HCT116 (cell line): Measurements from ENCODE around the gene SYNJ2. TPM values are rescaled to one million over a fixed set of nuclear protein-coding genes. Genes with fewer than 3 reads are reported as not detected.

Source experiments
- ATAC-seq: fragments of 200-7000 bp; cut with Tn5 transposase; 2 replicates; pipeline ENCODE4 v1.9.1; 2020; ENCODE audit warnings: mild to moderate bottlenecking, moderate library complexity
- BruUV-seq: library from RNA; stranded (reverse); fragments of 400-500 nt; replicated peaks from 2 replicates; lab custom pipeline; 2021; lab: Mats Ljungman, UMichigan
- CTCF ChIA-PET: fragments of 300-600 bp; sonication (Branson Sonifier 250); formaldehyde crosslinking; loops from one replicate; lab custom pipeline; 2021; ENCODE audit warnings: antibody characterized with exemption; lab: Charles Lee
- POLR2A ChIA-PET: fragments of 300-600, 350-600 bp; sonication (Branson Sonifier 250); formaldehyde crosslinking; loops from one replicate; lab custom pipeline; 2021; ENCODE audit warnings: antibody characterized with exemption; lab: Charles Lee
- RAD21 ChIA-PET, 2 experiments: fragments of 300-600 bp; sonication (Branson Sonifier 250); formaldehyde crosslinking; loops; one replicate each; lab custom pipeline; 2023; ENCODE audit warnings: low total read pairs in 2 of 2; ENCODE audit not compliant: uncharacterized antibody in 2 of 2, unreplicated experiment in 2 of 2, low non-redundant PET in 1 of 2; lab: Charles Lee
- DNase-seq: peaks from one replicate; pipeline ENCODE4 v3.0.0-alpha.2; 2010; ENCODE audit warnings: low read depth, low spot score
- H2AFZ ChIP-seq: fragments of 200-600 bp; shearing (Covaris generic), sonication (generic); 2 replicates; pipeline ENCODE4 v1.6.1; 2017; ENCODE audit warnings: low read depth, mixed run types, mixed read lengths, antibody characterized with exemption, low read length; ENCODE audit not compliant: poor library complexity, severe bottlenecking
- H3K27ac ChIP-seq: 2 replicates; pipeline ENCODE4 v1.5.1; 2012; ENCODE audit warnings: low read depth, low read length
- H3K27me3 ChIP-seq: fragments of 200-600 bp; sonication (generic); 2 replicates; pipeline ENCODE4 v1.6.1; 2016; ENCODE audit warnings: mixed run types, low read length, mixed read lengths; ENCODE audit not compliant: insufficient read depth
- H3K36me3 ChIP-seq, 2 experiments: fragments of 200-500 bp in 1 of 2; fragments of 200-600 bp in 1 of 2; sonication (Bioruptor generic) in 1 of 2; sonication (generic) in 1 of 2; 2 replicates each; pipeline versions ENCODE4 v1.5.1 to v1.6.1; 2014 to 2016; ENCODE audit warnings: low read length in 2 of 2, inconsistent platforms in 1 of 2, mixed read lengths in 1 of 2, mixed run types in 1 of 2; ENCODE audit not compliant: insufficient read depth in 2 of 2, control insufficient read depth in 1 of 2
- H3K4me1 ChIP-seq, 2 experiments: fragments of 200-600 bp in 1 of 2; sonication (generic) in 1 of 2; 2 replicates each; pipeline versions ENCODE4 v1.5.1 to v1.6.1; 2012 to 2017; ENCODE audit warnings: low read length in 2 of 2, inconsistent platforms in 1 of 2, mild to moderate bottlenecking in 1 of 2, mixed read lengths in 1 of 2, mixed run types in 1 of 2, moderate library complexity in 1 of 2; ENCODE audit not compliant: insufficient read depth in 2 of 2, control insufficient read depth in 1 of 2
- H3K4me2 ChIP-seq: fragments of 200-600 bp; sonication (generic); 2 replicates; pipeline ENCODE4 v1.6.1; 2017; ENCODE audit warnings: mixed run types, low read length, mixed read lengths
- H3K4me3 ChIP-seq, 2 experiments: fragments of 200-600 bp in 1 of 2; sonication (generic) in 1 of 2; replicated peaks in 1 of 2; 2 replicates each; pipeline ENCODE4 v1.5.1; 2011 to 2016; ENCODE audit warnings: low read length in 2 of 2, control low read depth in 1 of 2, low read depth in 1 of 2, mild to moderate bottlenecking in 1 of 2, mixed read lengths in 1 of 2, mixed run types in 1 of 2
- H3K79me2 ChIP-seq: fragments of 200-600 bp; sonication (generic); 2 replicates; pipeline ENCODE4 v1.6.1; 2017; ENCODE audit warnings: mild to moderate bottlenecking, mixed run types, low read length, moderate library complexity, mixed read lengths; ENCODE audit not compliant: insufficient read depth
- H3K9ac ChIP-seq: fragments of 200-600 bp; sonication (generic); 2 replicates; pipeline ENCODE4 v1.6.1; 2016; ENCODE audit warnings: low read length, mixed read lengths
- H3K9me2 ChIP-seq: fragments of 200-600 bp; sonication (generic), shearing (Covaris generic); 2 replicates; pipeline ENCODE4 v1.6.1; 2017; ENCODE audit warnings: mixed run types, mild to moderate bottlenecking, moderate library complexity; ENCODE audit not compliant: insufficient read depth
- H3K9me3 ChIP-seq, 2 experiments: fragments of 200-500 bp in 1 of 2; fragments of 200-600 bp in 1 of 2; sonication (Bioruptor generic) in 1 of 2; sonication (generic) in 1 of 2; 2 replicates each; pipeline ENCODE4 v1.6.1; 2014 to 2017; ENCODE audit warnings: low read length in 2 of 2, mixed read lengths in 2 of 2, inconsistent platforms in 1 of 2, low read depth in 1 of 2, mild to moderate bottlenecking in 1 of 2, mixed run types in 1 of 2, moderate library complexity in 1 of 2; ENCODE audit not compliant: control insufficient read depth in 1 of 2, insufficient read depth in 1 of 2
- H4K20me1 ChIP-seq: fragments of 200-600 bp; sonication (generic), shearing (Covaris generic); 2 replicates; pipeline ENCODE4 v1.6.1; 2017; ENCODE audit warnings: mixed run types, mild to moderate bottlenecking, moderate library complexity; ENCODE audit not compliant: insufficient read depth
- ATF3 ChIP-seq: IDR thresholded peaks from 2 replicates; pipeline ENCODE4 v1.6.1; 2012
- CEBPB ChIP-seq: IDR thresholded peaks from 2 replicates; pipeline ENCODE4 v1.6.1; 2012; ENCODE audit warnings: low read depth
- CTCF ChIP-seq, 3 experiments: fragments of 200-600 bp in 1 of 3; sonication (generic) in 1 of 3; IDR thresholded peaks in 2 of 3; conservative IDR thresholded peaks in 1 of 3; 2 replicates each; pipeline ENCODE4 v1.5.1; 2012 to 2017; ENCODE audit warnings: low read depth in 2 of 3, low read length in 2 of 3, antibody characterized with exemption in 1 of 3, borderline replicate concordance in 1 of 3, control low read depth in 1 of 3, mild to moderate bottlenecking in 1 of 3, mixed read lengths in 1 of 3, mixed run types in 1 of 3, moderate library complexity in 1 of 3; ENCODE audit not compliant: insufficient read depth in 1 of 3
- FOSL1 ChIP-seq: IDR thresholded peaks from 2 replicates; pipeline ENCODE4 v1.6.1; 2012; ENCODE audit warnings: low read depth
- MAX ChIP-seq: IDR thresholded peaks from 2 replicates; pipeline ENCODE4 v1.6.1; 2012
- POLR2A ChIP-seq: IDR thresholded peaks from 2 replicates; pipeline ENCODE4 v1.7.0; 2011; ENCODE audit warnings: borderline replicate concordance; ENCODE audit not compliant: insufficient read depth, insufficient read length; ENCODE audit errors: extremely low read depth
- POLR2AphosphoS5 ChIP-seq: IDR thresholded peaks from 2 replicates; pipeline ENCODE4 v1.6.1; 2011; ENCODE audit warnings: mild to moderate bottlenecking, low read depth, low read length, moderate library complexity
- RAD21 ChIP-seq: IDR thresholded peaks from 2 replicates; pipeline ENCODE4 v1.6.1; 2012; ENCODE audit warnings: low read depth, mild to moderate bottlenecking
- SIN3A ChIP-seq: IDR thresholded peaks from 2 replicates; pipeline ENCODE4 v1.6.1; 2012; ENCODE audit warnings: low read depth
- YY1 ChIP-seq: IDR thresholded peaks from 2 replicates; pipeline ENCODE4 v1.6.1; 2011; ENCODE audit warnings: low read length, low read depth, moderate library complexity, mild to moderate bottlenecking; ENCODE audit not compliant: insufficient replicate concordance; ENCODE audit errors: extremely low read depth
- ZBTB33 ChIP-seq: IDR thresholded peaks from 2 replicates; pipeline ENCODE4 v1.6.1; 2011; ENCODE audit warnings: mild to moderate bottlenecking, low read length, moderate library complexity; ENCODE audit not compliant: insufficient replicate concordance; ENCODE audit errors: extremely low read depth
- ZFX ChIP-seq: fragments of 450-650 bp; IDR thresholded peaks from 2 replicates; pipeline ENCODE4 v1.6.1; 2017
- ZNF274 ChIP-seq: fragments of 200-500 bp; sonication (Bioruptor generic); IDR thresholded peaks from 2 replicates; pipeline ENCODE4 v1.6.1; 2014; ENCODE audit warnings: mild to moderate bottlenecking, low read depth, low read length, inconsistent platforms
- intact Hi-C: fragments of 100-400 bp; cut with micrococcal nuclease; formaldehyde crosslinking; loops from 2 replicates; pipeline ENCODE4 v1.10.0; 2022
- total RNA-seq: library from RNA; stranded (reverse); gene quantifications from one replicate; pipeline ENCODE4 v1.2.1, GENCODE V29; 2021; ENCODE audit not compliant: unreplicated experiment

SYNJ2 gene
- total RNA-seq, 1 experiment from 2014 or later = 23.9 TPM

- H3K9ac ChIP-seq = no peak overlapping the region
- RAD21 ChIA-PET = no interaction called here
- intact Hi-C loops = no loop called here
- DNase-seq (no peak), ATAC-seq (no peak)
- no peaks in the 10 kb centered on the region for H3K27me3 ChIP-seq
- H3K36me3 ChIP-seq = peaks cover 19 to 29% of the 10 kb centered on the region in 2 experiments
- CTCF ChIA-PET = interaction anchor here (1.0 kb wide), 1 partner anchor 9 kb away, joined by 3 read pairs; no protein-coding TSS in a partner anchor
- H3K4me1 ChIP-seq = no peaks in the 10 kb centered on the region
- H3K4me2 ChIP-seq = no peak overlapping the region
- POLR2A ChIA-PET = no interaction called here
- TF ChIP-seq ZFX (no peak), YY1 (no peak), MAX (no peak), CEBPB (no peak), RAD21 (no peak), SIN3A (no peak), FOSL1 (no peak), CTCF (IDR thresholded peaks at IDR 0.05 in 2 of 3, conservative IDR thresholded peaks at IDR 0.05 in 1 of 3; ENCODE audit: borderline replicate concordance in 1 of 3, insufficient read depth in 1 of 3, low read depth in 2 of 3, low read length in 2 of 3) (no peak), ATF3 (no peak), ZNF274 (no peak), POLR2A (no peak), POLR2AphosphoS5 (no peak), ZBTB33 (no peak)
- H3K27ac ChIP-seq = no peak overlapping the region
- no peaks in the 10 kb centered on the region for H4K20me1 ChIP-seq
- H3K79me2 ChIP-seq = no peaks in the 10 kb centered on the region
- no TSS peak for BruUV-seq
- H3K9me3 ChIP-seq = no peaks in the 10 kb centered on the region
- H2AFZ ChIP-seq = no peak overlapping the region
- no peaks in the 10 kb centered on the region for H3K9me2 ChIP-seq
- H3K4me3 ChIP-seq = no peak overlapping the region
Measured at GRCh38 chr6:158080849-158081656, 99.4 kb downstream of the SYNJ2 start.
